Upper lobe of left lung (tissue), 4 donors: Measurements from ENCODE around the gene DHCR24.

Experiments
- CTCF ChIP-seq, 6 experiments: fragments of 450-650 bp in 4 of 6; fragments of 200-600 bp in 2 of 6; sonication (generic) in 2 of 6; IDR thresholded peaks; one replicate each; pipeline ENCODE4 v1.5.1; 2016 to 2019; ENCODE audit warnings: antibody characterized with exemption in 6 of 6
- POLR2AphosphoS5 ChIP-seq, 2 donors: sonication (generic); formaldehyde crosslinking; IDR thresholded peaks; one replicate each; pipeline ENCODE4 v1.5.1; 2017; ENCODE audit warnings: antibody characterized with exemption in 2 of 2

- TF ChIP-seq CTCF (IDR thresholded peaks at IDR 0.05), result no peak
- TF ChIP-seq POLR2AphosphoS5 (IDR thresholded peaks at IDR 0.05), result no peak
These were observed 42.7 kb upstream of the DHCR24 start for GRCh38 chr1:54929700-54930099.
